ENCODE results near the gene CBFB.
A peak's percentile ranks its signal among the peaks of the same experiment; 100 is the strongest.

CBFB gene

DNA sequence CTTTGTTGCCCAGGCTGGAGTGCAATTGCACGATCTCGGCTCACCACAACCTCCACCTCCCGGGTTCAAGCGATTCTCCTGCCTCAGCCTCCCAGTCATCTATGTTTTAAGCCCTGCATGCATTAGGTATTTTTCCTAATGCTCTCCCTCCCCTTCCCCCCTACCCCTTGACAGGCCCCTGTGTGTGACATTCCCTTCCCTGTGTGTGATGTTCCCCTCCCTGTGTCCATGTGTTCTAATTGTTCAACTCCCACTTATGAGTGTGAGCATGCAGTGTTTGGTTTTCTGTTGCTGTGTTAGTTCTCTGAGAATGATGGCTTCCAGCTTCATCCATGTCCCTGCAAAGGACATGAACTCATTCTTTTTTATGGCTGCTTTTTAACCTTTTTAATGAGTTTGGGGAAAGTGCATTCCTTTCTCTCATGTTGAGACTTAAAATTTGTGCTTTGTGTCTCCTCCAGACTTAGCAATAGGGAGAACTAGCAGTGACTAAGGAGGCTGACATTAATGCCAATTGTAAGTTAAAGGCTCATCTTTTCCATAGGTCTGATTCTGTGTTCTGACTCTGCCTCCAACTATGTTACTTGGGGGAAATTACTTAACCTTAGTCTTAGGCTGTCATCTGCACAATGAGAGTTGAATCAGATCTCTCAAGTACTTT is 63.1 kb downstream of the CBFB start:
- no peak for DNase-seq (ENCODE audit: low read depth in 2 of 2, low spot score in 1 of 2)

DNA sequence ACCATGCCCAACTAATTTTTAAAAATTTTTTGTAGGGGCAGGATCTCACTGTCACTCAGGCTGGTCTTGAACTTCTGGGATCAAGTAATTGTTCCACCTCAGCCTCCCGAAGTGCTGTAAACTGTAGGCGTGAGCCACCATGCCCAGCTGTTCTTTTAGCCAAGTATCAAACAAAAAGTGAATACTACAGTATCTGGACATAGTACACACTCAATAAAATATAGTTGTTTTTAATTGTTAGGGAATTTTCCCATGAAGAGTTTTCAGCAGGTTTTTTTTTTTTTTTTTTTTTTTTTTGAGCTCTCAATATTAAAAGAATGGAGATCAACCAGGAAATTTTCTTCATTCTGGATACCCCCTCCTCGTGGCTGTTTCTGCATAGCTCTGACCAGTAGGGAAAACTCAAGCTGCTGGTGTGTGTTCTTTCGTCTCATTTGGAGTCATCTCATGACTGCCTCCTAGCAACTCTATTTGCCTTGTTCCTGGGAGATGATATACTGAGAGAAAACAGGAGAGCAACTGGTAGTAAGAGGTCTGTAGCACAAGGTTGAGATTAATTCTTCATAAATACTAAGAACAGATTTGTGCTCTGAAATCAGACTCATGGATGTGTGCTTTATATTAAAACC is 64.3 kb downstream of the CBFB start:
- no peak for DNase-seq (ENCODE audit: low read depth in 2 of 2, low spot score in 1 of 2)

DNA sequence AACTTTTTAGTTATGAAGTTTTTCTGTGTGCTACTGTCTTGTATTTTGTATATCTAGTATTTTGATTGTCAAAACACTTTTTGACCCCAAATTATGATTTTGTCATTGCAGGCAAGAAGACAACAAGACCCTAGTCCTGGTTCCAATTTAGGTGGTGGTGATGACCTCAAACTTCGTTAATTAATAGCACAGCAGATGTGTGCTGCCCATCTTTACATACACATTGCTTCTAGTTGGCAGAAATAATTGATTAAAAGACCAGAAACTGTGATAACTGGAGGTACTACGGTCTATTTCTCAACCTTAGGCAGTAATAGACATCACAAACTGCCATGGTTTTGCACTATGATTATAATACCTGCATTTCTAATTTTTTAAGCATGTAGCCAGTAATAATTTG is 69.7 kb downstream of the CBFB start:
- DNase-seq (ENCODE audit: low read depth in 2 of 2, low spot score in 1 of 2): no peak

DNA sequence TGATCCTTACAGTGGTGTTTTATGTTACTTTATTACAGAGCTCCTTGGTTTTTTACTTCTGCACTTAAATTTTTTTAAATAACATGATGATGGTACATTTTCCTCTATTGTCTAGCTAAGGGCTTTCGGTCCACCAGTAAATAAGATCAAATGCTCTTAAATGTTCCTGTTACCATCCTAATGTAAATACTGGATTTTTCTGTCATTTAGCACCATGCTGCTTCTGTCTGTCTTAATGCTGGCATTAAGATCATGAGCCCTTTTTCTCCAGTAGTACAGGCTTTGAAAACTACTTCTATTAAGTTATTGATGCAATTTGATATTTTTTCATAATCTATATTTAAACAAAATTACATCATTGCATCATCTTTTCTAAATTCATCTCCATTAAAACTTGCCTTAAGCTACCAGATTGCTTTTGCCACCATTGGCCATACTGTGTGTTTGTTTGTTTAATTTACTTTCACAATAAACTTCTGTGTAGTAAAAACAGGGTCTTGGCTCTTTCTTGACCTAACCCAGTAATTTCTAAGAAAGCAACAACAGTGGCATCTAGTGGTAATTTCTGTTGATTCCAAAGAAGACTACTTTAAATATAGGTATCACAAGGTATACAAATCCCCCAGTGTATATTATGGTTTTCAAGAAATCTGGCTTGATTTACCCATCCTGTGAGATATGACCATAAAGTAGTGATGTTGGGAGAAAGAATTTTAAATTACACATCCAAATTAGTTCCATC is 71.8 kb downstream of the CBFB start:
- no peak for DNase-seq (ENCODE audit: low read depth in 2 of 2, low spot score in 1 of 2)

DNA sequence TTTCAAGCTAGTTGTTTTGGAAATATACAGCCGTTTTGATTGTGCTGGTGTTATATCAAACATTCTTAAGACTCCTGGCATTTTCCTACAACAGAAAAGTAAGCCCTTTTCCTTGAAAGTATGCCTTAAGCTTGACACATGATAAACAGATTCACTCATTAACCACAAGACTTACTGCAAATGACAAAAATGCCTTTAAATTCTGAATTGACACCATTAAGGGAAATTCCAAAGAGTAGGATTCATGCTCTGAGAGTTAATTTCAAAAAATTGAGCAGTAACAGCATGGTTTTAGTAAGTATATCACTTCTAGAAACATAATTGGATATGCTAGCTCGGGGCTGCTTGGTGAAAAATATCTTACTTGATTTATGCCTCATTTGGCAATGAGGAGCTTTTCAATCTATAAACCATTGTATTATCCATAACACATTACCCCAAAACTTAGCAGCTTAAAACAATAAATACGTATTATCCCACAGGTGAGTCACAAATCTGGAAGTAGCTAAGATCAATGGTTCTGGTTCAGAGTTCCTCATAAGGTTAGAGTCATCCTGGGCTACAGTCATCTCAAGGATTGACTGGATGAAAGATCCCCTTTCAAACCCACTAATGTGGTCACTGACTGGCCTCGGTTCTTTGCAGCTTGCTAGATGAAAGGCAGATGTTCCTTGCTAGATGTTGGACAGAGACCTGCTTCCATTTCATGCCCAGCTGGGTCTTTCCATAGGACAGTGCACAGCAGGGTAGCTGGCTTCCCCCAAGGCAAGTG is 72.5 kb downstream of the CBFB start:
- DNase-seq (ENCODE audit: low read depth in 2 of 2, low spot score in 1 of 2): no peak

DNA sequence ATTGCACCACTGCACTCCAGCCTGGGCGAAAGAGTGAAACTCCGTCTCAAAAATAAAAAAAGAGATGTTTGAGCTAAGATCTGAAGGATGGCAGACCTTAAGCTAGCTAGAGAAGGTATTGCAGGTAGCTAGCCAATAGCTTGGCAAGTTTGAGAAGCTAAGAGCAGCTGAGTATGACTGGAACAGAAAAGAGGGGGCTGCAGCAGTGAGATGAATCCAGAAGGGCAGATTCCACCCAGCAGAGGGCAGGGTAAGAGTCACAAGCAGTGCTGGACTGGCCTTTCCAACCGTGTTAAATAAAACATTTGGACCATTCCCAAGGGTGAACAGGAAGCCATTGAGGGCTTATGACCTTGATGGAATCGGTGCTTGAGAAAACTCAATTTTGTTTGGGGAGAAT is 75.1 kb downstream of the CBFB start:
- DNase-seq (ENCODE audit: low read depth in 2 of 2, low spot score in 1 of 2): no peak

DNA sequence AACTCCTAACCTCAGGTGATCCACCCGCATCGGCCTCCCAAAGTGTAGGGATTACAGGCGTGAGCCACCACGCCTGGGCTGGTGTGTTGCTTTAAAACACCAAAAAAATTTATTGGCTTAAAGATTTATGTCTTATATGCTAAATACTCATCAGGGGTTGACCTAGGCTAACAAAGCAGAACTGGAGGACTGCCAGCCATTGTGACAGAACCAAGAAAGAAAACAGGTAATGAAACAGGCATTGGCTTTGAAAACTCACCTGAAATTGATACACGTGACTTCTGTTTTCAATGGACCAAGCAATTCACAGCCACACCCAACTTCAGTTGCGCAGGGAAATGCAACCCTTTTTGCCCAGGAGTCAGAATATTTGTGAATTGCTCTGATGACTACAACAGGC is 75.9 kb downstream of the CBFB start:
- no peak for DNase-seq (ENCODE audit: low read depth in 2 of 2, low spot score in 1 of 2)

DNA sequence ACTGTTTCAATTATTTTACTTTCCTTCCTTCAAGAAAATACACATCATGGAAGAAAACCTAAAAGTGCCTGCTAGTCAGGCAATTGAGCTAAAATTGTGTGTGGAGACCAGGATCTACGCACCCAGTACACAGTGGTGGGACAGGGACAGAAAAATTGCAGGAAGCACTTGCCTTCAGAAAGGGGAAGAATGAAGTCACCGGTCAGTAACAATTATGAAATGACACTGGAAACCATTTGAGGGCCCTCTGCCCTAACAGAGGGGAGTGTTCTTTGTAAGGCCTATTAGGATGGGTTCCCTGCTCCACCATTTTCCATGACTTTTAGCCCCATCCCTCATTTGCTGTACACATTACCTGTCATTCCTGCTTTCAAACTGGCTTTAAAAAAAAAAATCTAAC is 76.3 kb downstream of the CBFB start:
- no peak for DNase-seq (ENCODE audit: low read depth in 2 of 2, low spot score in 1 of 2)

DNA sequence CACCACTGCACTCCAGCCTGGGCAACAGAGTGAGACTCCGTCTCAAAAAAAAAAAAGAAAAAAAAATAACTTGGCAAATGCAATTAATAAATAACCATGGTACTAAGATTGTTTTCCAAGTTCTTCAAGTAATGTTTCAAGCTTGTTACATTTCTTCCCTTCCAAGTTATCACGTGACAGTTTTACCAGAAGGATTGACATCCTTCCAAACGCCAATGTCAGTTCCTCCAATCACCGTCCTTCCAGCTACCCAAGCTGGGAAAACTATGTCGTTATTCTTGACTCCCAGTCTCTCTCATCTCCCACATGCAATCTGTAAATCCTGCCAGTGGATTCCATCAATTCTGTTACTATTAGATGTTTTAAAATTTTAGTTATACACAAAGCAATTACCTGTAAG is 76.9 kb downstream of the CBFB start:
- DNase-seq (ENCODE audit: low read depth in 2 of 2, low spot score in 1 of 2): no peak

DNA sequence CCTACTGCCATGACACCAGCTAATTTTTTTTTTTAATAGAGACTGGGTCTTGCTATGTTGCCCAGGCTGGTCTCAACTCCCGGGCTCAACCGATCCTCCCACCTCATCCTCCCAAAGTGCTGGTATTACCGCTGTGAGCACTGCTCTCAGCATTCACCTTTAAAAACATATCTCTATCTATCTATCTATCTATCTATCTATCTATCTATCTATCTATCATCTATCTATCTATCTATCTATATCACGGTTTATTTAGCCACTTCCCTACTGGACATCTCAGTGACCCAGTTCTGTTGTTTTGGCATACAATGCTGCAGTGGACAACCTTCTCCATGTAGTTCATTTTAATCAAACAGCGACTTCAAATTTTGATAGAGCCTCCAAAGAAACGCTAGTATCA is 79.5 kb downstream of the CBFB start:
- no peak for DNase-seq (ENCODE audit: low read depth in 2 of 2, low spot score in 1 of 2)

DNA sequence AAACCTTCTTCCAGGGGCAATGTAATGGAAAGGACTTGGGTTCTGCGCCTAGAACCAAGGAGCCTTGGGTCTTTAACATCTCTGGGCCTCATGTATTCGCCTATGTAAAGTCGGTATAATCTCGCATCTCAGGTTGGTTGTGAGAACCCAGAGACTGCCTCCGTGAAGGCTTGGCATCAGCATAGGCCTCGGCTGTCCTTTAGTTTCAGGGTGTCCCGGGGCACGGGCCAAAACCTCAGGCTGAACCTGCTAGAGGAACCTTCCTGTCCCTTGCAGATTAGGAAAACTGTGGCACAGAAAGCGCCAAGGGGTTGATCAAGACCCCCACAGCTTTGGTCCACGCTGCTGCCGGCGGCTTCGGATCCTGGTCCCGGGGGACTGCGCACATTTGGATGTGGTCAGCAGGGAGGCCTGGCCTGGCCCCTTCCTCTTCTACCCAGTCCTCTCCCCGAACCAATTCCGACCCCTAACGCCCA is 80.0 kb downstream of the CBFB start:
- DNase-seq (ENCODE audit: low read depth in 2 of 2, low spot score in 1 of 2): no peak

DNA sequence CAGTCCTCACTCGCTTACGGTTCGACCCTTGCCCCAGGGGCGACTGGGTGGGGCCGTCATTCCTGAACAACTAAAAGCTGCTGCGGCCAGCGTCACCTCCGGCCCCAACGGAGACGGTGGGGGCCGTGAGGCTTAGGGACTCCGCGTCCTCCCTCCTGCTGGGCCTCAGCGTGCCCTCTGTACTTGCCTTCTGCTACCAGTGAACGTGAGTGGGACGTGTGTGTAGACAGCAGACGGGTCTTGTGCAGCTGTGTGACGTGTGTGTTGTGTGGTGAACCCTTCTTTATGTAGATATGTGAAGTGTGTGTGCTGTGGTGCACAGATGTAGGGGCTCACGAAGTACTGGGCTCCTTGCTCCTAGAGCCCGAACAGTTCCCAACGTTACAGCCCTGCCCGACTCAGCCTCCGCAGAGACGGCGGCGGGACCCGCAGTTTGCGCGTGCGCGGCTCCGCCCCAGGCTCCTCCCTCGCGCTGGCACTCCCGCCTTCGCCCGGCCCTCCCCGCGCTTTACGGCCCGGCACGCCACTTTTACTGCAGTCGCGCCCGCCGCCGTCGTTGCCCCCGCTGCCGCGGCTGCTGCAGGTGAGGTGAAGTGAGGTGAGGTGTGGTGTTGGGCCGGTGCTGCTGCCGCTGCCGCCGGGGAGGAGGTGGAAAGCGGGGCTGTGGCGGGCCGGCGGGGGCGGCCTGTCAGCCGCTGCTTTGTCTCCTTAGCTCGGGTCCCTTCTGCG is 80.6 kb downstream of the CBFB start, which contains the start of gene PHAF1:
TSS of gene PHAF1 (plus strand) at position 535 of the 729 bp plus-strand sequence. CDS start 235 bp downstream, outside the sequence.
- DNase-seq (ENCODE audit: low read depth in 2 of 2, low spot score in 1 of 2): peak; percentile 89 to 93

DNA sequence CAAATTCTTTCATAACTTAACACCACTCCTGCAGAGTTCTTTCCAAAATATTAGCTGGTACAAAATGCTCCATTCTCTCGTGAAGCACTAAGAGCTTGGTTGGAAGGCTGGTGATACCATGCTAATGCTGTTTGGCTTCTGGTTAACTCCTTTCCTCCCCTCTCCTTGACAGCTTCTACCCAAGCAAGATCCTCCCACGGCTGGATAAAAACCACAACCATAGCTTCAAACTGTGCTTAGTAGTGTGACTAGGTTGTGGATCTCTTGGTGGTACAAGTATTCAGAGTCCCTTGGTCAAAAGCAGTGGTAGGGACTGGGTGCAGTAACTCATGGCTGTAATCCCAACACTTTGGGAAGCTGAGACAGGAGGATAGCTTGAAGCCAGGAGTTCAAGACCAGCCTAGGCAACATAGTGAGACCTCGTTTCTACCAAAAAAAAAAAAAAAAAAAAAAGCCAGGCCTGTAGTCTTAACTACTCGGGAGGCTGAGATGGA is 83.0 kb downstream of the CBFB start:
- DNase-seq (ENCODE audit: low read depth in 2 of 2, low spot score in 1 of 2): no peak

DNA sequence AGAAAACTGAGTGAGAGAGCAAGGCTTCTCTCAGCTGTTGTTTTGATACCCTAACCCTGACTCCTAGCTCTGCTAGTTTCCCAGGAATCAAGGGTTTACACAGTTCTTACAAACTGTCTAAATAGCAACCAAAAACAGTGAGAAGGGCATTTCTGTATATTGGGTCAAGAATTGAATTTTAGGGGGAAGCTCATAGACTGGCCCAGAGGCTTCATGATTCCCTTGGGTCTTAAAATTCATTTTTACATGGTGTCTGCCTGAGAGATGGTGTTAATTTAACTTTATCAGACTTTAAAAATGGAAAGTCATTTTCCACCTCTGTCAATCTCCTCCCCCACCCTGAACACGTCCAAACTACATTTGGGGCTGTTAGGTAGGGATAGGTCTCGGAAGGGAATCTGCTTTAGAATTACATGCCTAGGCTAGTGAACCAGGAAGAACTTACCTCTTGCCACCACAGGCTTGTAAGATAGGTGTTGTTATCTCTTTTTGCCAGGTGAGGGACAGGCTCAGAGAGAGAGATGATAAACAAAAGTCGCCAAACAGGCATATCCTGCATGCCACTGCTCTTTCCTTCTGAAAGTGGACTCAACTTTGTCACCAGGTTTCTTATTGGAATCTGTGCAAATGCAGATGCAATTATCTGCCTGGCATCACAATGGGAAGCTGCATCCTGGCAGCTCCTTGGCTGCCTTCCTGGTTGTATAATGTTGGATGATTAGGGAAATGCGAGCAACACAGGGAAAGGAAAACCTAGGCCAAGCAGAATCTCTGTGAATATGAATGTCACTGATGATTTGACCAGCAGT is 83.8 kb downstream of the CBFB start:
- no peak for DNase-seq (ENCODE audit: low read depth in 2 of 2, low spot score in 1 of 2)

DNA sequence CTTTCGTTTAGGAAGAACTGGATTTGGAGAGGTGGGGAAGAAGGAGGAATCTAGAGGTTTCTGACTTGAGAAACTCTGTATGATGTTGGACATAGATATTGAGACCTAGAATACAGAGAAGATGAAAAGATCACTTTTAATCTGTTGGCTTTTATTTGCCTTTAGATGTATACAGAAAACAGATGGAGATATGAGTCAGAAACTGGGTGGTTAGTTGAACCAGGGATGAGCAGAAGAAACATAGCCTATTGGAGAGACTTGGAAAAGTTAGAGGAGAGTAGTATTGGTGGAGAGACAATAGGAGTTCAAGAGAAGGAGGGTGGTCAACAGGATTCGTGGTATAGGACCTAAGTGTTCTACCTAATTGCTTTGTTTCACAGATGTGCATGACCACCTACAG is 85.8 kb downstream of the CBFB start:
- DNase-seq (ENCODE audit: low read depth in 2 of 2, low spot score in 1 of 2): no peak

DNA sequence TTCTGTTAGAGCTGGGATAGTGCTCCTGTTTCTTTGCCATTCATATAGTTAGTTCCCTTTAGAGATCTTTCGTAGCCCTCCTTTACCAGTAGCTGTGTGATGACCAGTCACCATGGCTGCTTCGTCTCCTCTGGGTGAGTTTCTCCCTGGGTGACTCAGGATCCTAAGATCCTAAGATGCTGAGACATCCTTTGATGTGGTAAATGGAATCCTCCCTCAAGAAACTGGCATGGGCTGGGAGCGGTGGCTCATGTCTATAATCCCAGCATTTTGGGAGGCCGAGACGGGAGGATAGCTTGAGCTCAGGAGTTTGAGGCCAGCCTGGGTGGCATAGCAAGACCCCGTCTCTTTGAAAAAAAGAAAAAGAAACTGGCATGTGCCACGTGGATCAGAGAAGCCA is 86.7 kb downstream of the CBFB start:
- DNase-seq (ENCODE audit: low read depth in 2 of 2, low spot score in 1 of 2): no peak

DNA sequence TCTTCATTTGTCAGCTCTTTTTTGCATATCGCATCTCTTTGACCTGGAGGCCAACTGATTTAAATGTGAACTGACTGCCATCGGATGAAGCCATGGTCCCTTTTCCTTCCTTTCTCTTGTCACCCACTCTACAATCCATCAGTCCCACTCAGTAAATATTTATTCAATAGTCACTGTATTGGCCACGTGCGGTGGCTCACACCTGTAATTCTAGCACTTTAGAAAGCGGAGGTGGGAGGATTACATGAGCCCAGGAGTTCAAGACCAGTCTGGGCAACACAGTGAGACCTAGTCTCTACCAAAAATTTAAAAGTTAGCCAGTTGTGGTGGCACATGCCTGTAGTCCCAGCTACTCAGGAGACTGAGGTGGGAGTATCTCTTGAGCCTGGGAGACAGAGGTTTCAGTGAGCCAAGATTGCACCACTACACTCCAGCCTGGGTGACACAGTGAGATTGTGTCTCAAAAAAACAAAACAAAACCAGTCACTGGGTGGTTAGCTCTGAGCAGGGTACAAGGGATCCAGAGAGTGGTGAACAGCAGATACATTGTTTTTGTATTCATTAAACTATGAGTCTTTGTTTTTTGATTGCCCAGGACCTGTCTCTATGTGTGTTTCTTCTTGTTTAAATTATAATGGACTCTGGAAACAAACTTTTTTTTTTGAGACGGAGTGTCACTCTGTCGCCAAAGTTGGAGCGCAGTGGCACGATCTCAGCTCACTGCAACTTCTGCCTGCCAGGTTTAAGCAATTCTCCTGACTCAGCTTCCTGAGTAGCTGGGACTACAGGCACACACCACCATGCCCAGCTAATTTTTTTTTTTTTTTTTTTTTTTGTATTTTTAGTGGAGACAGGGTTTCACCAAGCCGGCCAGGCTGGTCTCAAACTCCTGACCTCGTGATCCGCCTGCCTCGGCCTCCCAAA is 87.7 kb downstream of the CBFB start:
- no peak for DNase-seq (ENCODE audit: low read depth in 2 of 2, low spot score in 1 of 2)

DNA sequence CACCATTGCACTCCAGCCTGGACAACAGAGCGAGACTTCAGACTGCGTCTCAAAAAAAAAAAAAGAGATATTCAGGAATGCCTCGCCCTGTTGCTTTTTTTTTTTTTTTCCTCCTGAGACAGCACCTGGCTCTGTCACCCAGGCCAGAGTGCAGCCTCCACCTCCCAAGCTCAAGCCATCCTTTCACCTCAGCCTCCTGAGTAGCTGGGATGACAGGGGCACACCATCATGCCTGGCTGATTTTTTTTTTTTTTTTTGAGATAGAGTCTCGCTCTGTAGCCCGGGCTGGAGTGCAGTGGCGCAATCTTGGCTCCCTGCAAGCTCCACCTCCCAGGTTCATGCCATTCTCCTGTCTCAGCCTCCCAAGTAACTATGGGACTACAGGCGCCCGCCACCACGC is 88.8 kb downstream of the CBFB start:
- no peak for DNase-seq (ENCODE audit: low read depth in 2 of 2, low spot score in 1 of 2)

DNA sequence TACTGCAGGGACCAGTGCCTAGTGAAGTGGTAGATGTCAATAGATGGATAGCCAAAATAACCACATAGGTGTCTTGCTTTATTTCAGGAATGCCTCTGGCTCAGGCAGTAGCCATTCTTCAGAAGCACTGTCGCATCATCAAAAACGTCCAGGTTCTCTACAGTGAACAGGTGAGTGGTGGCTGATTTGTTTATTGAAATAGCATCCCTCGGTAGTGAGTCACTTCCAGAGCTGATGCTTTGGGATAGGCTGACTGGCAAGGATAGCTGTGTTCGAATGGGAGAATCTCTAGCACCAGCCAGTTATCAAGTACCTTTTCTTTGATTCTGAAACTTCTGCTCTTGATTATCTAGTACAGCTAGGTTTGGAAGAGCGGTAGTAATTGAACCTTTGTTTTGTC is 91.1 kb downstream of the CBFB start:
- no peak for DNase-seq (ENCODE audit: low read depth in 2 of 2, low spot score in 1 of 2)
